H1 (cell line): ENCODE measurements around the gene GNAI1. TPM values are rescaled to one million over a fixed set of nuclear protein-coding genes. Genes with fewer than 3 reads are reported as not detected.

Experiments used
- CTCF ChIA-PET: fragments of 300-600 bp; sonication (Branson Sonifier 250); formaldehyde crosslinking; loops from one replicate; lab custom pipeline; 2021; ENCODE audit not compliant: partially characterized antibody; lab: Charles Lee
- POLR2A ChIA-PET: fragments of 300-600 bp; sonication (Branson Sonifier 250); formaldehyde crosslinking; loops from one replicate; lab custom pipeline; 2021; ENCODE audit warnings: inconsistent platforms; ENCODE audit not compliant: partially characterized antibody; lab: Charles Lee
- DNase-seq, 2 experiments: peaks; one replicate each; pipeline versions ENCODE4 v3.0.0 to v3.0.0-alpha.2; 2010 to 2022; ENCODE audit warnings: low spot score in 2 of 2, low read depth in 1 of 2, mixed read lengths in 1 of 2
- FAIRE-seq: peaks from 2 replicates; lab custom pipeline; 2011; peaks lifted over from hg19 to GRCh38; lab: Jason Lieb, UNC
- H2AFZ ChIP-seq: 2 replicates; pipeline ENCODE4 v1.8.1; 2012; ENCODE audit warnings: low read length, inconsistent platforms
- H2AK5ac ChIP-seq: 2 replicates; pipeline ENCODE4 v1.6.1; 2013; ENCODE audit warnings: low read depth, low read length
- H2BK120ac ChIP-seq: replicated peaks from 2 replicates; pipeline ENCODE3; 2013; ENCODE audit warnings: low read depth, low read length, inconsistent platforms
- H2BK12ac ChIP-seq: 2 replicates; pipeline ENCODE4 v1.6.1; 2013; ENCODE audit warnings: low read depth, low read length
- H2BK15ac ChIP-seq: 2 replicates; pipeline ENCODE4 v1.6.1; 2013; ENCODE audit warnings: low read length
- H2BK20ac ChIP-seq: 2 replicates; pipeline ENCODE4 v1.6.1; 2013; ENCODE audit warnings: low read length
- H2BK5ac ChIP-seq: 2 replicates; pipeline ENCODE4 v1.6.1; 2013; ENCODE audit warnings: low read depth, low read length
- H3K14ac ChIP-seq: 2 replicates; pipeline ENCODE4 v1.6.1; 2013; ENCODE audit warnings: inconsistent platforms; ENCODE audit not compliant: insufficient read length
- H3K18ac ChIP-seq: 2 replicates; pipeline ENCODE4 v1.6.1; 2013; ENCODE audit warnings: low read length; ENCODE audit errors: extremely low read depth
- H3K23ac ChIP-seq: 2 replicates; pipeline ENCODE4 v1.6.1; 2013; ENCODE audit warnings: inconsistent platforms; ENCODE audit not compliant: insufficient read length
- H3K23me2 ChIP-seq: 2 replicates; pipeline ENCODE4 v1.6.1; 2013; ENCODE audit warnings: low read depth, low read length
- H3K27ac ChIP-seq: 2 replicates; pipeline ENCODE4 v1.6.1; 2011; ENCODE audit warnings: low read depth, low read length, inconsistent platforms
- H3K27me3 ChIP-seq, 4 experiments: replicated peaks in 1 of 4; 1 replicate in 1 of 4; 2 replicates in 3 of 4; pipeline versions ENCODE4 v1.6.1 to v1.8.1; 2011 to 2013; ENCODE audit warnings: low read length in 3 of 4, mild to moderate bottlenecking in 3 of 4, inconsistent platforms in 2 of 4, mixed read lengths in 2 of 4, moderate library complexity in 1 of 4; ENCODE audit not compliant: control insufficient read depth in 3 of 4, insufficient read depth in 3 of 4; ENCODE audit errors: extremely low read depth in 1 of 4
- H3K36me3 ChIP-seq, 4 experiments: 2 replicates each; pipeline versions ENCODE4 v1.6.1 to v1.8.1; 2011 to 2013; ENCODE audit warnings: mild to moderate bottlenecking in 4 of 4, low read length in 3 of 4, moderate library complexity in 2 of 4, control low read depth in 1 of 4, inconsistent platforms in 1 of 4; ENCODE audit not compliant: insufficient read depth in 4 of 4, control insufficient read depth in 2 of 4
- H3K4ac ChIP-seq: replicated peaks from 2 replicates; pipeline ENCODE3; 2013; ENCODE audit warnings: low read length, low read depth, mixed read lengths, inconsistent platforms; ENCODE audit not compliant: insufficient read length
- H3K4me1 ChIP-seq, 4 experiments: replicated peaks in 1 of 4; 1 replicate in 1 of 4; 2 replicates in 3 of 4; pipeline versions ENCODE4 v1.6.1 to v1.8.1; 2011 to 2013; ENCODE audit warnings: low read length in 3 of 4, inconsistent platforms in 2 of 4, mixed read lengths in 1 of 4; ENCODE audit not compliant: insufficient read depth in 4 of 4, control insufficient read depth in 3 of 4
- H3K4me2 ChIP-seq, 2 experiments: 2 replicates each; pipeline versions ENCODE4 v1.6.1 to v1.8.1; 2011 to 2013; ENCODE audit warnings: low read depth in 2 of 2, low read length in 2 of 2, control low read depth in 1 of 2, inconsistent platforms in 1 of 2, mild to moderate bottlenecking in 1 of 2; ENCODE audit not compliant: insufficient read depth in 1 of 2
- H3K4me3 ChIP-seq, 4 experiments: fragments of 200-600, 300-600 bp in 1 of 4; sonication (generic), shearing (Covaris generic), sonication (Bioruptor Twin) in 1 of 4; 2 replicates each; pipeline versions ENCODE4 v1.5.1 to v1.8.1; 2011 to 2016; ENCODE audit warnings: low read length in 4 of 4, low read depth in 3 of 4, control low read depth in 2 of 4, inconsistent platforms in 2 of 4, mild to moderate bottlenecking in 2 of 4, mixed read lengths in 1 of 4, moderate library complexity in 1 of 4; ENCODE audit not compliant: insufficient read depth in 2 of 4; ENCODE audit errors: extremely low read depth in 1 of 4
- H3K56ac ChIP-seq: replicated peaks from 2 replicates; pipeline ENCODE3; 2013; ENCODE audit warnings: low read depth, mild to moderate bottlenecking, mixed read lengths, low read length, inconsistent platforms; ENCODE audit not compliant: insufficient read length
- H3K79me1 ChIP-seq: 2 replicates; pipeline ENCODE4 v1.6.1; 2013; ENCODE audit warnings: low read depth, low read length, control low read depth
- H3K79me2 ChIP-seq, 2 experiments: 2 replicates each; pipeline versions ENCODE4 v1.6.1 to v1.8.1; 2012 to 2013; ENCODE audit warnings: low read length in 2 of 2, mild to moderate bottlenecking in 2 of 2, inconsistent platforms in 1 of 2; ENCODE audit not compliant: insufficient read depth in 2 of 2, control insufficient read depth in 1 of 2
- H3K9ac ChIP-seq, 4 experiments: replicated peaks in 1 of 4; 1 replicate in 1 of 4; 2 replicates in 3 of 4; pipeline versions ENCODE4 v1.6.1 to v1.8.1; 2011 to 2013; ENCODE audit warnings: low read depth in 3 of 4, low read length in 3 of 4, control low read depth in 2 of 4, mild to moderate bottlenecking in 2 of 4, moderate library complexity in 2 of 4, inconsistent platforms in 1 of 4; ENCODE audit errors: extremely low read depth in 1 of 4
- H3K9me3 ChIP-seq, 2 experiments: 2 replicates each; pipeline versions ENCODE4 v1.6.1 to v1.8.1; 2012 to 2013; ENCODE audit warnings: mild to moderate bottlenecking in 2 of 2, moderate library complexity in 2 of 2, control low read depth in 1 of 2, inconsistent platforms in 1 of 2, low read depth in 1 of 2, low read length in 1 of 2, mixed read lengths in 1 of 2; ENCODE audit not compliant: insufficient read depth in 2 of 2
- H4K20me1 ChIP-seq, 2 experiments: replicated peaks in 1 of 2; 2 replicates each; pipeline versions ENCODE3 to v1.8.1; 2011 to 2013; ENCODE audit warnings: inconsistent platforms in 2 of 2, low read length in 2 of 2, mild to moderate bottlenecking in 1 of 2; ENCODE audit not compliant: insufficient read depth in 2 of 2, control insufficient read depth in 1 of 2
- H4K5ac ChIP-seq: 2 replicates; pipeline ENCODE4 v1.6.1; 2013; ENCODE audit warnings: low read length, low read depth, mixed read lengths, inconsistent platforms; ENCODE audit not compliant: insufficient read length
- H4K8ac ChIP-seq: 2 replicates; pipeline ENCODE4 v1.8.0; 2013; ENCODE audit warnings: mild to moderate bottlenecking, moderate library complexity, low read length, inconsistent platforms; ENCODE audit not compliant: insufficient read depth; ENCODE audit errors: extremely low read depth
- H4K91ac ChIP-seq: replicated peaks from 2 replicates; pipeline ENCODE3; 2013; ENCODE audit warnings: low read length, mixed read lengths, inconsistent platforms; ENCODE audit not compliant: insufficient read length
- EZH2 ChIP-seq: fragments of 200-600 bp; sonication (generic); IDR thresholded peaks from 2 replicates; pipeline ENCODE4 v1.7.1; 2012; ENCODE audit warnings: low read depth, mild to moderate bottlenecking, moderate library complexity, low read length, inconsistent platforms; ENCODE audit not compliant: severe bottlenecking
- HDAC6 ChIP-seq: IDR thresholded peaks from one replicate; pipeline ENCODE4 v1.7.1; 2012; ENCODE audit warnings: low read depth, mild to moderate bottlenecking, inconsistent platforms, low read length, moderate library complexity
- KDM4A ChIP-seq: IDR thresholded peaks from one replicate; pipeline ENCODE4 v1.7.1; 2012; ENCODE audit warnings: low read depth, mild to moderate bottlenecking, moderate library complexity, low read length, inconsistent platforms; ENCODE audit not compliant: severe bottlenecking
- SP1 ChIP-seq: IDR thresholded peaks from 2 replicates; pipeline ENCODE4 v1.6.1; 2011; ENCODE audit warnings: low read depth, low read length
- TAF1 ChIP-seq: IDR thresholded peaks from 2 replicates; pipeline ENCODE4 v1.6.1; 2011; ENCODE audit warnings: mild to moderate bottlenecking, low read depth, low read length
- WGBS, 2 experiments: shearing (Covaris generic) in 1 of 2; methylation state at CpG; one replicate each; pipeline versions ENCODE4 v1.1.6 to v1.1.7; 2013 to 2015; ENCODE audit warnings: low lambda C conversion rate in 2 of 2, mixed read lengths in 2 of 2, inconsistent platforms in 1 of 2, low coverage in 1 of 2, missing lambda C conversion rate in 1 of 2; ENCODE audit not compliant: insufficient replicate concordance in 2 of 2, insufficient coverage in 1 of 2, insufficient read length in 1 of 2; ENCODE audit errors: extremely low coverage in 1 of 2, missing lambda C conversion rate in 1 of 2; 5-methylcytosine and 5-hydroxymethylcytosine counted together
- polyA plus RNA-seq, 7 experiments: library from polyadenylated mRNA; depleted of rRNA in 3 of 7; stranded (reverse) in 5 of 7; unstranded in 2 of 7; fragments of >200 nt in 5 of 7; fragments of 200-250 nt in 2 of 7; gene quantifications; 1 replicate in 5 of 7; 2 replicates in 1 of 7; 4 replicates in 1 of 7; pipeline versions ENCODE4 v1.2.1 to v1.2.3, GENCODE V29; 2011 to 2013; ENCODE audit warnings: missing spikeins in 2 of 7, mixed read lengths in 2 of 7
- total RNA-seq: library from RNA; stranded (reverse); fragmentation: NEBNext Ultra II Directional; extraction: Animal tissue kit (Norgen Biotek cat#: 25700); gene quantifications from 2 replicates; pipeline ENCODE4 v1.2.1, GENCODE V29; 2021

GNAI1 gene
- total and polyA plus RNA-seq, 2 of the 8 experiments (the other 6 are each of a cell fraction or from before 2014, with no cell fraction given): 8.0 to 29.5 TPM

DNA sequence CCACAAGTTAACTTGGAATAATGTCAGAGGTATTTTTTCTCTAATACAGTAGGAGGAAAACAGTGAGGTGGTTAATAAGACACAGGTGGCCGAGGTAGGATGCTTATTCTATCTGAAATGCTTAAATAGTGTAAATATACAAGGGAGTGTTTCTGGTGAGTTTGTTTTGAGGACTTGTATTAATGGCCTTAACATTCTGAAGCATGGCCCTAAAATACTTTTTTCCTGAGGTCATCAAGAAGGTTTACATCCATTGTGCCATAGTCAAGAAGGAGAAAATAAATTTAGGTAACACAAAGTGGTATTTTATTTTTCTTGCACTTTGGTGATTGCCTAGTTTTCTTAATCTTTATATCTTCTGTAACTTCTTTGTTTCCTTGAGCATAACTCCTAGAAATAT is 18.8 kb downstream of the GNAI1 start:
- Histone ChIP-seq H3K56ac (no peak overlapping the region), H4K8ac (no peak overlapping the region), H3K23me2 (no peaks in the 10 kb centered on the region)
- no peak for TF ChIP-seq HDAC6
- no peak for TF ChIP-seq KDM4A
- no peak for TF ChIP-seq EZH2
- TF ChIP-seq TAF1: no peak
- TF ChIP-seq SP1: no peak
- TF ChIP-seq, all 59 proteins: peak for 0
- H3K27ac ChIP-seq: no peak overlapping the region
- ChIA-PET POLR2A (no interaction called here), CTCF (interaction anchor here (2.0 kb wide), 1 partner anchor 19 kb away, joined by 6 read pairs; the partner anchor contains the start of gene GNAI1)
- H3K79me1 ChIP-seq: 0 out of 2 replicates have a peak, but pooled peaks cover 3% of the 10 kb centered on the region
- no peak overlapping the region for H3K4ac ChIP-seq
- H2BK15ac ChIP-seq: no peak overlapping the region
- H3K4me1 ChIP-seq: peaks cover 3 to 14% (median 9%) of the 10 kb centered on the region in 4 experiments; a peak in 5 of 7 replicates
- H2BK12ac ChIP-seq: no peak overlapping the region
- H4K20me1 ChIP-seq: peaks cover 0 to 4% of the 10 kb centered on the region in 2 experiments
- H3K79me2 ChIP-seq: peaks cover under 1 to 96% of the 10 kb centered on the region in 2 experiments; a peak in 3 of 4 replicates
- no peak overlapping the region for H2BK120ac ChIP-seq
- H3K14ac ChIP-seq: no peak overlapping the region
- H3K23ac ChIP-seq: no peak overlapping the region
- no peak overlapping the region for H3K4me2 ChIP-seq
- DNase-seq: no peak
- no peaks in the 10 kb centered on the region for H3K36me3 ChIP-seq
- H2BK20ac ChIP-seq: no peak overlapping the region
- H3K9me3 ChIP-seq: no peaks in the 10 kb centered on the region
- no peak for FAIRE-seq
- H3K18ac ChIP-seq: no peak overlapping the region
- H2BK5ac ChIP-seq: no peak overlapping the region
- H4K91ac ChIP-seq: no peak overlapping the region
- 69% methylated on average over 1 of the region's 1 CpG; no CpG with 5 or more reads in 1 of the 2 experiments for WGBS, 2 experiments
- no peak overlapping the region for H4K5ac ChIP-seq
- H2AFZ ChIP-seq: no peak overlapping the region
- H3K4me3 ChIP-seq: no peak overlapping the region
- H3K9ac ChIP-seq: no peak overlapping the region
- no peak overlapping the region for H2AK5ac ChIP-seq
- H3K27me3 ChIP-seq: no peaks in the 10 kb centered on the region
